ENCODE data around the gene LRFN4. TPM values are rescaled to one million over a fixed set of nuclear protein-coding genes. Genes with fewer than 3 reads are reported as not detected.

Gene LRFN4
- total RNA-seq, 1 experiment from 2014 or later: 66.7 TPM

- no peaks in the 10 kb centered on the region for H4K20me1 ChIP-seq (ENCODE audit: control insufficient read depth, insufficient read depth, insufficient read length)
- no peak overlapping the region for H4K5ac ChIP-seq (ENCODE audit: insufficient read length, low read depth, low read length)
- no peak overlapping the region for H3K4me3 Mint-ChIP-seq
- no peak overlapping the region for H2BK20ac ChIP-seq (ENCODE audit: low read depth, low read length, poor library complexity, severe bottlenecking)
- no peak overlapping the region for H3K4ac ChIP-seq (ENCODE audit: low read depth, low read length)
- H3T11ph ChIP-seq (ENCODE audit: low read length): no peak overlapping the region
- H3K9me3 Mint-ChIP-seq: no peaks in the 10 kb centered on the region
- no CpG with 5 or more reads among the region's 18 CpGs for WGBS (ENCODE audit: extremely low coverage, insufficient read length, low lambda C conversion rate)
- H3K27ac ChIP-seq (ENCODE audit: insufficient read length, low read depth, low read length): no peak overlapping the region
- H2AFZ ChIP-seq (ENCODE audit: low read length): no peak overlapping the region
- H3K79me2 ChIP-seq (ENCODE audit: insufficient read depth, low read length): no peaks in the 10 kb centered on the region
- H2BK15ac ChIP-seq (ENCODE audit: low read depth, low read length): no peak overlapping the region
- no peak overlapping the region for H2BK5ac ChIP-seq (ENCODE audit: insufficient read length, low read length)
- H2BK120ac ChIP-seq (ENCODE audit: low read depth, low read length, poor library complexity, severe bottlenecking): no peak overlapping the region
- no peaks in the 10 kb centered on the region for H3K4me1 ChIP-seq (ENCODE audit: insufficient read depth, low read length)
- no peak overlapping the region for H4K91ac ChIP-seq (ENCODE audit: insufficient read length, low read depth, low read length)
- no peak overlapping the region for H2BK12ac ChIP-seq (ENCODE audit: insufficient read length, low read depth, low read length)
- no peak overlapping the region for H3K14ac ChIP-seq (ENCODE audit: insufficient read depth, low read length)
- peaks cover 10% of the 10 kb centered on the region for H3K23me2 ChIP-seq (ENCODE audit: insufficient read length, low read depth, low read length, poor library complexity, severe bottlenecking)
- H3K4me1 Mint-ChIP-seq: peaks cover 5 to 7% of the 10 kb centered on the region in 2 experiments
- no peaks in the 10 kb centered on the region for H3K27me3 ChIP-seq (ENCODE audit: insufficient read depth, low read length)
- H3K36me3 Mint-ChIP-seq (ENCODE audit: insufficient read depth in 1 of 3, low read depth in 3 of 3): peaks cover 0 to 7% (median 2%) of the 10 kb centered on the region in 3 experiments; a peak in 3 of 7 replicates
- no peaks in the 10 kb centered on the region for H3K79me1 ChIP-seq (ENCODE audit: insufficient read depth, low read depth, low read length, poor library complexity, severe bottlenecking)
- no peak overlapping the region for H3K18ac ChIP-seq (ENCODE audit: insufficient read length, low read depth, low read length)
- no peak overlapping the region for H3K56ac ChIP-seq (ENCODE audit: insufficient read length, low read depth, low read length)
- no peak overlapping the region for H3K4me2 ChIP-seq (ENCODE audit: insufficient read depth, insufficient read length, low read length)
- no peak overlapping the region for H4K8ac ChIP-seq (replicated peaks; ENCODE audit: insufficient read length, low read depth, low read length)
- no peaks in the 10 kb centered on the region for H3K9me3 ChIP-seq (ENCODE audit: control insufficient read depth, low read depth, low read length)
- H3K27ac Mint-ChIP-seq: peak overlapping the region in 1 of 3 experiments; percentile 82; a peak in 1 of 7 replicates
- H3K9ac ChIP-seq (ENCODE audit: extremely low read depth, insufficient read length, low read length): no peak overlapping the region
- peaks cover 2% of the 10 kb centered on the region for H3K27me3 Mint-ChIP-seq (ENCODE audit: low read depth)
- peak; percentile 65 for DNase-seq
- no peak overlapping the region for H3K23ac ChIP-seq (ENCODE audit: insufficient read length, low read depth, low read length)
- 0 out of 3 replicates have a peak, but pooled peaks have one; percentile 21 for TF ChIP-seq CTCF (conservative IDR thresholded peaks at IDR 0.05)
- no peak overlapping the region for H2AK5ac ChIP-seq (ENCODE audit: insufficient read length, low read length)
These were observed 3.6 kb downstream of the LRFN4 start for GRCh38 chr11:66860449-66860831.

Measured in H9 (cell line).